Measurements from ENCODE around the gene MSRB3.

The MSRB3 gene

GRCh38 chr12:65372574-65372973 lies 94.1 kb downstream of the MSRB3 start:
- in situ Hi-C loops (cut with MboI; ENCODE audit: low sequenced_read_pairs): no loop called here

- in situ Hi-C loops (cut with MboI; ENCODE audit: low sequenced_read_pairs): no loop called here
These were observed 105.8 kb downstream of the MSRB3 start for GRCh38 chr12:65384240-65384639.

- in situ Hi-C loops (cut with MboI; ENCODE audit: low sequenced_read_pairs): no loop called here
These were observed 108.9 kb downstream of the MSRB3 start for GRCh38 chr12:65387396-65387795.

- in situ Hi-C loops (cut with MboI; ENCODE audit: low sequenced_read_pairs): no loop called here
These were observed 111.0 kb downstream of the MSRB3 start for GRCh38 chr12:65389436-65389835.

GRCh38 chr12:65391711-65392110 lies 113.2 kb downstream of the MSRB3 start:
- in situ Hi-C loops (cut with MboI; ENCODE audit: low sequenced_read_pairs): no loop called here

- in situ Hi-C loops (cut with MboI; ENCODE audit: low sequenced_read_pairs): no loop called here
These were observed 114.0 kb downstream of the MSRB3 start for GRCh38 chr12:65392491-65392890.

GRCh38 chr12:65403188-65403587 lies 124.7 kb downstream of the MSRB3 start:
- in situ Hi-C loops (cut with MboI; ENCODE audit: low sequenced_read_pairs): no loop called here

- in situ Hi-C loops (cut with MboI; ENCODE audit: low sequenced_read_pairs): no loop called here
These were observed 129.1 kb downstream of the MSRB3 start for GRCh38 chr12:65407388-65408149.

GRCh38 chr12:65408441-65408840 lies 130.0 kb downstream of the MSRB3 start:
- in situ Hi-C loops (cut with MboI; ENCODE audit: low sequenced_read_pairs): no loop called here

- in situ Hi-C loops (cut with MboI; ENCODE audit: low sequenced_read_pairs): no loop called here
These were observed 131.2 kb downstream of the MSRB3 start for GRCh38 chr12:65409726-65410125.

- in situ Hi-C loops (cut with MboI; ENCODE audit: low sequenced_read_pairs): no loop called here
These were observed 132.7 kb downstream of the MSRB3 start for GRCh38 chr12:65411171-65411570.

- in situ Hi-C loops (cut with MboI; ENCODE audit: low sequenced_read_pairs): no loop called here
These were observed 136.0 kb downstream of the MSRB3 start for GRCh38 chr12:65414526-65414925.

GRCh38 chr12:65415826-65416225 lies 137.3 kb downstream of the MSRB3 start:
- in situ Hi-C loops (cut with MboI; ENCODE audit: low sequenced_read_pairs): no loop called here

- in situ Hi-C loops (cut with MboI; ENCODE audit: low sequenced_read_pairs): no loop called here
These were observed 141.0 kb downstream of the MSRB3 start for GRCh38 chr12:65419284-65420072.

GRCh38 chr12:65420941-65421340 lies 142.5 kb downstream of the MSRB3 start:
- in situ Hi-C loops (cut with MboI; ENCODE audit: low sequenced_read_pairs): no loop called here

- in situ Hi-C loops (cut with MboI; ENCODE audit: low sequenced_read_pairs): no loop called here
These were observed 149.2 kb downstream of the MSRB3 start for GRCh38 chr12:65427646-65428045.

- in situ Hi-C loops (cut with MboI; ENCODE audit: low sequenced_read_pairs): no loop called here
These were observed 151.5 kb downstream of the MSRB3 start for GRCh38 chr12:65430006-65430405.

- in situ Hi-C loops (cut with MboI; ENCODE audit: low sequenced_read_pairs): no loop called here
These were observed 152.3 kb downstream of the MSRB3 start for GRCh38 chr12:65430571-65431306.

GRCh38 chr12:65432114-65432513 lies 153.6 kb downstream of the MSRB3 start:
- in situ Hi-C loops (cut with MboI; ENCODE audit: low sequenced_read_pairs): no loop called here

GRCh38 chr12:65432651-65433050 lies 154.2 kb downstream of the MSRB3 start:
- in situ Hi-C loops (cut with MboI; ENCODE audit: low sequenced_read_pairs): no loop called here

- in situ Hi-C loops (cut with MboI; ENCODE audit: low sequenced_read_pairs): no loop called here
These were observed 156.3 kb downstream of the MSRB3 start for GRCh38 chr12:65434737-65435136.

GRCh38 chr12:65443038-65443437 lies 164.6 kb downstream of the MSRB3 start:
- in situ Hi-C loops (cut with MboI; ENCODE audit: low sequenced_read_pairs): no loop called here
